Astrocyte (in vitro differentiated cells and primary cell): ENCODE measurements around the gene MUC5AC.
"Not testable (repeated sequence)": the region's sequence is repeated elsewhere in the genome, so short reads cannot be mapped to it uniquely, and the experiment has no call there.

Source experiments
- CTCF ChIP-seq: IDR thresholded peaks from 2 replicates; pipeline ENCODE4 v1.5.1; 2011; ENCODE audit warnings: low read depth, mild to moderate bottlenecking, inconsistent platforms, low read length, moderate library complexity; ENCODE audit not compliant: insufficient read depth
- EZH2 ChIP-seq: IDR thresholded peaks from 2 replicates; pipeline ENCODE4 v1.6.1; 2012; ENCODE audit warnings: mild to moderate bottlenecking, low read length, inconsistent platforms; ENCODE audit not compliant: insufficient read depth

DNA sequence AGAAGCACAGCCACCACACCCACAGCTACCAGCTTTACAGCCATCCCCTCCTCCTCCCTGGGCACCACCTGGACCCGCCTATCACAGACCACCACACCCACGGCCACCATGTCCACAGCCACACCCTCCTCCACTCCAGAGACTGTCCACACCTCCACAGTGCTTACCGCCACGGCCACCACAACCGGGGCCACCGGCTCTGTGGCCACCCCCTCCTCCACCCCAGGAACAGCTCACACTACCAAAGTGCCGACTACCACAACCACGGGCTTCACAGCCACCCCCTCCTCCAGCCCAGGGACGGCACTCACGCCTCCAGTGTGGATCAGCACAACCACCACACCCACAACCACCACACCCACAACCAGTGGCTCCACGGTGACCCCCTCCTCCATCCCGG lies 92.7 kb downstream of the MUC5AC start:
- not testable (repeated sequence) for TF ChIP-seq CTCF, EZH2
